GM19463 (cell line): ENCODE data around the gene LRSAM1.

ENCODE experiments used
- ATAC-seq: cut with Tn5 transposase; IDR thresholded peaks from one replicate; pipeline ENCODE4 v1.9.1; 2021; ENCODE audit warnings: mild to moderate bottlenecking, moderate library complexity; ENCODE audit not compliant: unreplicated experiment

LRSAM1 gene

GRCh38 chr9:127546125-127546832 lies 95.0 kb downstream of the LRSAM1 start:
- ATAC-seq, result no peak

GRCh38 chr9:127548352-127548881 lies 97.1 kb downstream of the LRSAM1 start:
- no peak for ATAC-seq

- ATAC-seq, result no peak
These were observed 97.9 kb downstream of the LRSAM1 start for GRCh38 chr9:127549218-127549617.

- no peak for ATAC-seq
These were observed 98.4 kb downstream of the LRSAM1 start for GRCh38 chr9:127549751-127550150.

- no peak for ATAC-seq
These were observed 99.0 kb downstream of the LRSAM1 start for GRCh38 chr9:127550282-127550681.

- ATAC-seq, result no peak
These were observed 99.4 kb downstream of the LRSAM1 start for GRCh38 chr9:127550751-127551150.
